ENCODE results near the gene TRAF3IP3. TPM values are rescaled to one million over a fixed set of nuclear protein-coding genes. Genes with fewer than 3 reads are reported as not detected.

Gene TRAF3IP3
- polyA plus RNA-seq, 1 of the 3 experiments (the other 2 are of a cell fraction), result 0.31 TPM

- CTCF ChIA-PET, result interaction anchor here (0.7 to 2.1 kb wide), 3 partner anchors 13 to 168 kb away, joined by 3 to 8 read pairs (median 5); no protein-coding TSS in a partner anchor
- no peak overlapping the region for H2AFZ ChIP-seq (ENCODE audit: low read depth)
- no peak overlapping the region for H3K9ac ChIP-seq
- H3K4me3 ChIP-seq (ENCODE audit: low read depth in 2 of 2, low read length in 1 of 2), result no peak overlapping the region
- POLR2A ChIA-PET, result no interaction called here
- H3K27me3 ChIP-seq (ENCODE audit: insufficient read depth), result no peaks in the 10 kb centered on the region
- H3K4me1 ChIP-seq (ENCODE audit: control insufficient read depth in 1 of 2, insufficient read depth in 2 of 2, low read depth in 1 of 2, low read length in 1 of 2), result peaks cover 3 to 7% of the 10 kb centered on the region in 2 experiments; a peak in 3 of 4 replicates
- no peak overlapping the region for H3K4me2 ChIP-seq
- no peak overlapping the region for H3K27ac ChIP-seq (ENCODE audit: low read depth in 2 of 2, low read length in 1 of 2)
- no peaks in the 10 kb centered on the region for H3K36me3 ChIP-seq (replicated peaks in 1 of 2; ENCODE audit: control insufficient read depth in 1 of 2, insufficient read depth in 2 of 2, low read length in 1 of 2)
- no peaks in the 10 kb centered on the region for H4K20me1 ChIP-seq (ENCODE audit: insufficient read depth)
- no peak for DNase-seq
- no peaks in the 10 kb centered on the region for H3K9me2 ChIP-seq
- 43% methylated on average over 5 of the region's 5 CpGs for WGBS (ENCODE audit: low lambda C conversion rate)
- no peaks in the 10 kb centered on the region for H3K9me3 ChIP-seq
- H3K79me2 ChIP-seq (ENCODE audit: insufficient read depth), result no peaks in the 10 kb centered on the region
- no peaks in the 10 kb centered on the region for H3F3A ChIP-seq (replicated peaks; ENCODE audit: insufficient read depth)
- TF ChIP-seq GABPA (IDR thresholded peaks at IDR 0.05; ENCODE audit: low read depth) (no peak), TEAD4 (IDR thresholded peaks at IDR 0.05; ENCODE audit: borderline replicate concordance, insufficient read depth) (no peak), EZH2phosphoT487 (IDR thresholded peaks at IDR 0.05; ENCODE audit: borderline replicate concordance, low read depth) (no peak), RFX5 (IDR thresholded peaks at IDR 0.05; ENCODE audit: low read length) (no peak), NFIC (IDR thresholded peaks at IDR 0.05; ENCODE audit: borderline replicate concordance) (no peak), FOXM1 (IDR thresholded peaks at IDR 0.05; ENCODE audit: low read depth) (no peak), FOSL2 (IDR thresholded peaks at IDR 0.05; ENCODE audit: borderline replicate concordance, low read depth) (no peak), RCOR1 (IDR thresholded peaks at IDR 0.05; ENCODE audit: low read length) (no peak), GATA2 (CRISPR knock-in tag; IDR thresholded peaks at IDR 0.05) (no peak), IRF3 (IDR thresholded peaks at IDR 0.05; ENCODE audit: low read depth, low read length) (no peak), RAD21 (IDR thresholded peaks at IDR 0.05; ENCODE audit: low read length) (no peak), YY1 (IDR thresholded peaks at IDR 0.05; ENCODE audit: low read depth) (no peak), MXI1 (IDR thresholded peaks at IDR 0.05; ENCODE audit: low read depth, low read length) (no peak)
- TF ChIP-seq, protein P1, sequence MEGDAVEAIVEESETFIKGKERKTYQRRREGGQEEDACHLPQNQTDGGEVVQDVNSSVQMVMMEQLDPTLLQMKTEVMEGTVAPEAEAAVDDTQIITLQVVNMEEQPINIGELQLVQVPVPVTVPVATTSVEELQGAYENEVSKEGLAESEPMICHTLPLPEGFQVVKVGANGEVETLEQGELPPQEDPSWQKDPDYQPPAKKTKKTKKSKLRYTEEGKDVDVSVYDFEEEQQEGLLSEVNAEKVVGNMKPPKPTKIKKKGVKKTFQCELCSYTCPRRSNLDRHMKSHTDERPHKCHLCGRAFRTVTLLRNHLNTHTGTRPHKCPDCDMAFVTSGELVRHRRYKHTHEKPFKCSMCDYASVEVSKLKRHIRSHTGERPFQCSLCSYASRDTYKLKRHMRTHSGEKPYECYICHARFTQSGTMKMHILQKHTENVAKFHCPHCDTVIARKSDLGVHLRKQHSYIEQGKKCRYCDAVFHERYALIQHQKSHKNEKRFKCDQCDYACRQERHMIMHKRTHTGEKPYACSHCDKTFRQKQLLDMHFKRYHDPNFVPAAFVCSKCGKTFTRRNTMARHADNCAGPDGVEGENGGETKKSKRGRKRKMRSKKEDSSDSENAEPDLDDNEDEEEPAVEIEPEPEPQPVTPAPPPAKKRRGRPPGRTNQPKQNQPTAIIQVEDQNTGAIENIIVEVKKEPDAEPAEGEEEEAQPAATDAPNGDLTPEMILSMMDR (IDR thresholded peaks at IDR 0.05), result no peak
- TF ChIP-seq, protein P2, sequence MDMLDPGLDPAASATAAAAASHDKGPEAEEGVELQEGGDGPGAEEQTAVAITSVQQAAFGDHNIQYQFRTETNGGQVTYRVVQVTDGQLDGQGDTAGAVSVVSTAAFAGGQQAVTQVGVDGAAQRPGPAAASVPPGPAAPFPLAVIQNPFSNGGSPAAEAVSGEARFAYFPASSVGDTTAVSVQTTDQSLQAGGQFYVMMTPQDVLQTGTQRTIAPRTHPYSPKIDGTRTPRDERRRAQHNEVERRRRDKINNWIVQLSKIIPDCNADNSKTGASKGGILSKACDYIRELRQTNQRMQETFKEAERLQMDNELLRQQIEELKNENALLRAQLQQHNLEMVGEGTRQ (IDR thresholded peaks at IDR 0.05; ENCODE audit: borderline replicate concordance, low read depth, low read length), result no peak
- TF ChIP-seq, protein P3, sequence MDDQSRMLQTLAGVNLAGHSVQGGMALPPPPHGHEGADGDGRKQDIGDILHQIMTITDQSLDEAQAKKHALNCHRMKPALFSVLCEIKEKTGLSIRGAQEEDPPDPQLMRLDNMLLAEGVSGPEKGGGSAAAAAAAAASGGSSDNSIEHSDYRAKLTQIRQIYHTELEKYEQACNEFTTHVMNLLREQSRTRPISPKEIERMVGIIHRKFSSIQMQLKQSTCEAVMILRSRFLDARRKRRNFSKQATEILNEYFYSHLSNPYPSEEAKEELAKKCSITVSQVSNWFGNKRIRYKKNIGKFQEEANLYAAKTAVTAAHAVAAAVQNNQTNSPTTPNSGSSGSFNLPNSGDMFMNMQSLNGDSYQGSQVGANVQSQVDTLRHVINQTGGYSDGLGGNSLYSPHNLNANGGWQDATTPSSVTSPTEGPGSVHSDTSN (IDR thresholded peaks at IDR 0.05), result no peak
Measured at GRCh38 chr1:209737118-209737505, 18.7 kb upstream of the TRAF3IP3 start.

All from SK-N-SH (cell line).